Activated CD4-positive, CD25-positive, alpha-beta regulatory T cell treated with anti-CD3 and anti-CD28 coated beads, Interleukin-2, amount 50 U/mL, for 16 hours (primary cell): ENCODE results near the gene C1orf159.
A peak's percentile ranks its signal among the peaks of the same experiment; 100 is the strongest.

Source experiments
- DNase-seq: peaks from one replicate; pipeline ENCODE4 v3.0.0-alpha.2; 2020; ENCODE audit warnings: low read depth, low spot score

Gene C1orf159

GRCh38 chr1:1132042-1132950, 16.4 kb upstream of the C1orf159 start:
- no peak for DNase-seq

- DNase-seq = no peak
These were observed 14.6 kb upstream of the C1orf159 start for GRCh38 chr1:1130206-1131120.

GRCh38 chr1:1129381-1129821, 13.5 kb upstream of the C1orf159 start:
- DNase-seq = no peak

- no peak for DNase-seq
These were observed 12.7 kb upstream of the C1orf159 start for GRCh38 chr1:1128454-1129139.

- no peak for DNase-seq
These were observed 11.9 kb upstream of the C1orf159 start for GRCh38 chr1:1127551-1128451.

- no peak for DNase-seq
These were observed 10.1 kb upstream of the C1orf159 start for GRCh38 chr1:1125945-1126344.

- no peak for DNase-seq
These were observed 9.1 kb upstream of the C1orf159 start for GRCh38 chr1:1124786-1125642.

GRCh38 chr1:1124508-1124785, 8.6 kb upstream of the C1orf159 start:
- DNase-seq = no peak

GRCh38 chr1:1123581-1124507, 8.0 kb upstream of the C1orf159 start:
- DNase-seq = no peak

GRCh38 chr1:1122981-1123480, 7.1 kb upstream of the C1orf159 start:
- no peak for DNase-seq

GRCh38 chr1:1122078-1122811, 6.4 kb upstream of the C1orf159 start:
- DNase-seq = peak; percentile 63

- DNase-seq = no peak
These were observed 5.8 kb upstream of the C1orf159 start for GRCh38 chr1:1121611-1122077.

- no peak for DNase-seq
These were observed 5.1 kb upstream of the C1orf159 start for GRCh38 chr1:1120866-1121591.

GRCh38 chr1:1120096-1120495, 4.2 kb upstream of the C1orf159 start:
- DNase-seq = no peak

GRCh38 chr1:1119272-1119890, 3.5 kb upstream of the C1orf159 start:
- no peak for DNase-seq

GRCh38 chr1:1118876-1119220, 3.0 kb upstream of the C1orf159 start:
- no peak for DNase-seq
